UCSD-AML1 (cell line): ENCODE data around the gene MYO5A.
A peak's percentile ranks its signal among the peaks of the same experiment; 100 is the strongest.
"Not testable (repeated sequence)": the region's sequence is repeated elsewhere in the genome, so short reads cannot be mapped to it uniquely, and the experiment has no call there.

Experiments used
- DNase-seq: peaks from one replicate; lab custom pipeline; 2025; ENCODE audit not compliant: unreplicated experiment; lab: John Stamatoyannopoulos, UW

MYO5A gene

GRCh38 chr15:52546031-52546751 lies 17.5 kb upstream of the MYO5A start:
- no peak for DNase-seq

GRCh38 chr15:52540374-52541012 lies 11.8 kb upstream of the MYO5A start:
- DNase-seq, result no peak

GRCh38 chr15:52537459-52537858 lies 8.8 kb upstream of the MYO5A start:
- no peak for DNase-seq

- DNase-seq, result no peak
Observed at GRCh38 chr15:52532427-52532826, 3.7 kb upstream of the MYO5A start.

GRCh38 chr15:52529940-52530339 lies 1.3 kb upstream of the MYO5A start:
- no peak for DNase-seq

GRCh38 chr15:52529341-52529924 lies 753 bp upstream of the MYO5A start:
- peak; percentile 42 for DNase-seq

- DNase-seq, result peak; percentile 48
Observed at GRCh38 chr15:52527911-52528563, 643 bp downstream of the MYO5A start.

GRCh38 chr15:52527196-52527910 lies 1.3 kb downstream of the MYO5A start:
- no peak for DNase-seq

- no peak for DNase-seq
Observed at GRCh38 chr15:52524223-52525136, 4.2 kb downstream of the MYO5A start.

- DNase-seq, result no peak
Observed at GRCh38 chr15:52523647-52524046, 5.0 kb downstream of the MYO5A start.

GRCh38 chr15:52523192-52523591 lies 5.5 kb downstream of the MYO5A start:
- no peak for DNase-seq

GRCh38 chr15:52521682-52522081 lies 7.0 kb downstream of the MYO5A start:
- DNase-seq, result no peak

GRCh38 chr15:52520421-52520820 lies 8.3 kb downstream of the MYO5A start:
- DNase-seq, result no peak

- DNase-seq, result no peak
Observed at GRCh38 chr15:52518487-52519371, 10.0 kb downstream of the MYO5A start.

- DNase-seq, result no peak
Observed at GRCh38 chr15:52517014-52517413, 11.7 kb downstream of the MYO5A start.

GRCh38 chr15:52515343-52515742 lies 13.3 kb downstream of the MYO5A start:
- no peak for DNase-seq

GRCh38 chr15:52514482-52514881 lies 14.2 kb downstream of the MYO5A start:
- no peak for DNase-seq

GRCh38 chr15:52512869-52513268 lies 15.8 kb downstream of the MYO5A start:
- DNase-seq, result not testable (repeated sequence)

GRCh38 chr15:52511084-52511483 lies 17.6 kb downstream of the MYO5A start:
- DNase-seq, result no peak
